ENCODE measurements around the gene ANO10.
"Not testable (repeated sequence)": the region's sequence is repeated elsewhere in the genome, so short reads cannot be mapped to it uniquely, and the experiment has no call there.

GRCh38 chr3:43491807-43492206, 130.0 kb downstream of the ANO10 start:
- not testable (repeated sequence) for TF ChIP-seq POLR2A (IDR thresholded peaks at IDR 0.05)
- TF ChIP-seq, protein P1, sequence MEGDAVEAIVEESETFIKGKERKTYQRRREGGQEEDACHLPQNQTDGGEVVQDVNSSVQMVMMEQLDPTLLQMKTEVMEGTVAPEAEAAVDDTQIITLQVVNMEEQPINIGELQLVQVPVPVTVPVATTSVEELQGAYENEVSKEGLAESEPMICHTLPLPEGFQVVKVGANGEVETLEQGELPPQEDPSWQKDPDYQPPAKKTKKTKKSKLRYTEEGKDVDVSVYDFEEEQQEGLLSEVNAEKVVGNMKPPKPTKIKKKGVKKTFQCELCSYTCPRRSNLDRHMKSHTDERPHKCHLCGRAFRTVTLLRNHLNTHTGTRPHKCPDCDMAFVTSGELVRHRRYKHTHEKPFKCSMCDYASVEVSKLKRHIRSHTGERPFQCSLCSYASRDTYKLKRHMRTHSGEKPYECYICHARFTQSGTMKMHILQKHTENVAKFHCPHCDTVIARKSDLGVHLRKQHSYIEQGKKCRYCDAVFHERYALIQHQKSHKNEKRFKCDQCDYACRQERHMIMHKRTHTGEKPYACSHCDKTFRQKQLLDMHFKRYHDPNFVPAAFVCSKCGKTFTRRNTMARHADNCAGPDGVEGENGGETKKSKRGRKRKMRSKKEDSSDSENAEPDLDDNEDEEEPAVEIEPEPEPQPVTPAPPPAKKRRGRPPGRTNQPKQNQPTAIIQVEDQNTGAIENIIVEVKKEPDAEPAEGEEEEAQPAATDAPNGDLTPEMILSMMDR (IDR thresholded peaks at IDR 0.05) = not testable (repeated sequence)
